ENCODE data around the gene PEPD.

GRCh38 chr19:33349319-33350289 lies 172.0 kb downstream of the PEPD start:
- TF ChIP-seq CTCF (IDR thresholded peaks at IDR 0.05 in 2 of 3, conservative IDR thresholded peaks at IDR 0.05 in 1 of 3; ENCODE audit: borderline replicate concordance in 1 of 3, insufficient read depth in 1 of 3, low read depth in 2 of 3, low read length in 2 of 3) (no peak), EGR1 (IDR thresholded peaks at IDR 0.05; ENCODE audit: low read depth) (no peak), POLR2A (IDR thresholded peaks at IDR 0.05; ENCODE audit: borderline replicate concordance, extremely low read depth, insufficient read depth, insufficient read length) (no peak), SRF (IDR thresholded peaks at IDR 0.05; ENCODE audit: low read depth) (no peak), SIN3A (IDR thresholded peaks at IDR 0.05; ENCODE audit: low read depth) (no peak), SP1 (IDR thresholded peaks at IDR 0.05; ENCODE audit: low read depth) (no peak)
- TF ChIP-seq, protein P1, sequence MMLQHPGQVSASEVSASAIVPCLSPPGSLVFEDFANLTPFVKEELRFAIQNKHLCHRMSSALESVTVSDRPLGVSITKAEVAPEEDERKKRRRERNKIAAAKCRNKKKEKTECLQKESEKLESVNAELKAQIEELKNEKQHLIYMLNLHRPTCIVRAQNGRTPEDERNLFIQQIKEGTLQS (IDR thresholded peaks at IDR 0.05) = no peak

Data from HCT116 (cell line).